NCI-H82 (cell line): Measurements from ENCODE around the gene PRICKLE2.

Source experiments
- DNase-seq: peaks from one replicate; lab custom pipeline; 2025; lab: John Stamatoyannopoulos, UW

PRICKLE2 gene

DNA sequence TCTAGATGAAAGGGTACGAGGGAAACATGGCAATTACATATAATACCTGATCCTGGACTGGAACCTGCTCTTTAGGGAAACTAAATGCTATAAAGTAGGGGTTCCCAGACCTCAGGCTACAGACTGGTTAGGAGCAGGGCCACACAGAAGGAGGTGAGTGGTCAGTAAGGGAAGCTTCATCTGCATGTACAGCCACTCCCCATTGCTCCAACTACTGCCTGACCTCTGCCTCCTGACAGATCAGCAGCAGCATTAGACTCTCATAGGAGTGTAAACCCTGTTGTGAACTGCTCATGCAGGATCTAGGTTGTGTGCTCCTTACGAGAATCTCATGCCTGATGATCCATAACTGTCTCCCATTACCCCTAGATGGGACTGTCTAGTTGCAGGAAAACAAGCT lies 123.1 kb downstream of the PRICKLE2 start:
- no peak for DNase-seq

DNA sequence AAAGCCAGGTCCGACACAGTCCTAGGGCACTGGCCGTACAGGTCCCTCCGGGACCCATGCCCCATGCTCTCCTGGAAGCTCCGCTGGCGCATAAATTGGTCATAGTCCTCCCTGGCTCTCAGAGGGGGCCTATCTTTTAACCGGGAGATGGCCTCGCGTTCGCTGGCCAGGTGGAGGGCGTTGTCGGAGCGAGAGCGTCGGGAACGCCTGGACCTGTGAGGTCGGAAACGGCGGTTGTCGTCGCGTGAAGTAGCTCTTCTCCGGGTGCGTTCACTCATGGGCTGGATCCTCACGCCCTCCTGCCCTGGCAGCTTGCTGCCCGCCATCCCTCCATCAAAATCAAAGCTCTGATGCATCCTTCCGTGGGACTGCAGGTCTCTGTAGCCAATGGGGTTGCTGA lies 126.0 kb downstream of the PRICKLE2 start:
- DNase-seq, result no peak

DNA sequence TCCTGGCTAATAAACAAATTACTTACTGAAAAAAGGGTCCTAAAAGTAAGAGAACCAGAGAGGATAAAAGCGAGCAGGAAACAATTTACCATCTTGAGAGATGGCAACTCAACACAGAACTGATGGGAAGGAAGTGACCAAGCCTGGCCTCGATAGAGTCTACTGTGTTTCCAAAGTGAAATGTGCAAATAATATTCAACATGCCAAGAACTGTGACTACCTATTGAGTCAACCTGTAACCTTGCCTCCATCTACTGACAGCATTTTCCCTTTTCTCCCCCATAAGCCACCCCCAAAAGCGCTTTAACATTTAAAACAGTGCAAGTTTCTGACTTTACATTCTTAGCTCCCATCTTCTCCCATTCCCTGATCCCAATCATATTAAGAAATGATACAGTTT lies 126.6 kb downstream of the PRICKLE2 start:
- DNase-seq, result no peak

DNA sequence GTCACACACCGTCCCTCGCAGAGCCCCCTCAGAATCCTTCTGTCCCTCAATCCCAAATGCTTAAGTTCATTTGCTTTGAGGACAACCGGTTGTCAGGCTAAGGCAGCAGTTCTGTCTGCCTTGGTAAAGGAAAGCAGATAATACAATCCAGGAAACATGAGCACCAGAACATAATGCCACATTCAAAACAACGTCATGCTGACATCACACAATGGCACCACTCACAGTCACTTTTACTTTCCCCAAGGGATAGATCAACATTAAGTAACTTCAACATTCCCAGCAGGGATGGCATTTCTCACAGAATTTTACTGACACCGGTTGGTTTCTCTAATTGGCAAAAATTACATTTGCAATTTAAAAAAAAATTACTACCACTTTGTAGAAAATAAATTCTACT lies 127.3 kb downstream of the PRICKLE2 start:
- no peak for DNase-seq

DNA sequence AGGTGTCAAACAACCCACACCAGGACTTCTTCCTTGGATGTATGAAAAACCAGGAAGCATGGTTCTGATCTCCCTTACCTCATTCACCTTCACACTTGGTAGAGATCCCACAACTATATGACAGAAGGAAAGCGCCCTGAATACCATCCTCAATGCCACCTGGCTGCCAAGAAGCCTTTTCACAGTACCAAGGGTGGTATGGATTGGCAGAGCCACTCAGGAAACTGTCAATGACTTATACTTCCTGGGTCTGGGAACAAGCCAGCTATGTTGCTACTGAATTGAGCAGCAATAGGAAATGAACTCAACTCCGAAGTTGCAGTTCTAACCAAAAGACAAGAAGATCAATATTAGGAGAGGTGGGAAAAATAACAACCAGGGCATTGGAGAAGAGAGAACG lies 129.5 kb downstream of the PRICKLE2 start:
- DNase-seq, result no peak

DNA sequence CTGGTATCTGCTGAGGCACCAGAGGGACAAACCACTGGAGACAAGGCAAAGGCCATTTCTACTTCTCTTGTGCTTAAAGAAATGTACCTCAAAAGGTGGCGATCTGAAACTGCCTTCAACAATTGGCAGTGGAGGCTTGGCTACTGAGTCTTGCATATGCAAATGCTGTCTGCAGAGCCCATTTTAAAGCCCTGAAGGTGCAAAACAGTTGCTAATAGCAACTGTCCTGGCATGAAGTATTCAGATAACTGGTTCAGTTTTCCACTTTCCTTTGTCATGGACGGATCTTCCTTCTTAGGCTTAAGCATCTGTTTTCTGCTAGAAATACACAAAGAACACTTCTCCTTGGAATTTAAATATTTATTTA lies 130.6 kb downstream of the PRICKLE2 start:
- no peak for DNase-seq

DNA sequence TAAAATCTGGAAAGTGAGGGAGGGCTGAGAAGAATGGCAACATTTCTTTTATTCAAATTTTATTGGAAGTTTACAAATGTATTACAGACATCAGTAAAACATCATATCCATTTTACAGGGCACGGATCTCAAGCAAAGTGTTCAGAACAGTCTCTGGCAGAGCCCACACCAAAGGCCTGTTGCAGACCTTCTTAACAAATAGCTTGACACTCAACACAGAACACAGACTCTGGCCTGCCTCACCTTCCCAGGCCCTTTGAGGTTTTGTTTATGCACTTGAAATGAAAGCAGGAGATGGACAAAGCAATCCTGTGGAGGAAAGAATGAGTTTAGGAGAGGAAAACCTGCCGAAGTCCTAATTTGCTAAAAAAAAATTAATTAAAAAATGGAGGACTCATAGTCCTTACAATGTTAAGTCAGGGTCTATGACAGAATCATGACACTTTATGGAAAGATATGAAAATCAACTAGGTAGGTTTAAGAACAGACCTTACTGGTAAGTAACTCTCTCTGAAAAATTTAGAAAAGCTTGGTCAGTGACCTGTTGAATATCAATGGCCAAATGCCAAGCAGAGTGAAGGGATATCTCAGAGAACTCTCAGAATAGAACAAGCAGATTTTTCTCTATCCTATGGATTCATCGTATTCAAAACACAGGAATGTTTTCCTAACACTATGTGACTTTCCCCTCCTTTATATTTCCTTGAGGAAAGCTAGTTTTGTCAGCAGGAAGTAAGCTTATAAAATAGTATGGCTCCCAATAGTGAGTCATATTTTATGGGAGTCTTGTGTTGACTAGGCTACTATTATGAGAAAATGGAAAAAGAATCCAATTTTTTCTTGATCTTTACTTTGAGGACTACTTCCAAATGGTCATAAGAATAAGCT lies 131.2 kb downstream of the PRICKLE2 start:
- no peak for DNase-seq

DNA sequence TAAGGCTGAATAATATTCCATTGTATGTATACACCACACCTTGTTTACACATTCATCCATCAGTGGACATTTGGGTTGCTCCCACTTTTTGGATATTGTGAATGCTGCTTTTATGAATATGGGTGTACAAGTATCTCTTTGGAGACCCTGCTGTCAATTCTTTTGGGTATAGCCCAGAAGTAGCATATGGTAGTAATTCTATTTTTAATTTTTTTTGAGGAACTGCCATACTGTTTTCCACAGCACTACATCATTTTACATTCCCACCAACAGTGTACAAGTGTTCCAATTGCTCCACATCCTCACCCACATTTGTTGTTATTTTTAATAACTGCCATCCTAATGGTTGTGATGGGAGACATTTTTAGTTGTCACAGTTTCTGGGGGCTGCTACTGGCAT lies 132.1 kb downstream of the PRICKLE2 start:
- no peak for DNase-seq

DNA sequence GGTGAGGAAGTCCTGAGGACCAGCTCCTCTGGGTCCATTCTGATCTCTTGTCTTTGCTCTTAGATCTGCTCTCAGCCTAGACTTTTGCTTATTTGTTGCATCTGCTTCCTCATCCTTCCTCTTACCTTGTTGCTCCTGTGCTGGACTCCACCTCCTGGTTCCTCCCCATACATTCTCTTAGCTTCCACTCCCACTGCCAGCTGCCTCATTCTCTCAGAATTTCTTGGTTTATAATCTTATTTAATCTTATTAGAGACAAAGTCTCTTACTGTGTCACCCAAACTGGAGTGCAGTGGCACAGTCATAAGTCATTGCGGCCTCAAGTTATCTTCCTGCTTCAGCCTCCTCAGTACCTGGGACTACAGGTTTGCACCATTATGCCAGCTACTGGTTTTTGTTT lies 133.8 kb downstream of the PRICKLE2 start:
- peak; percentile 93 for DNase-seq

DNA sequence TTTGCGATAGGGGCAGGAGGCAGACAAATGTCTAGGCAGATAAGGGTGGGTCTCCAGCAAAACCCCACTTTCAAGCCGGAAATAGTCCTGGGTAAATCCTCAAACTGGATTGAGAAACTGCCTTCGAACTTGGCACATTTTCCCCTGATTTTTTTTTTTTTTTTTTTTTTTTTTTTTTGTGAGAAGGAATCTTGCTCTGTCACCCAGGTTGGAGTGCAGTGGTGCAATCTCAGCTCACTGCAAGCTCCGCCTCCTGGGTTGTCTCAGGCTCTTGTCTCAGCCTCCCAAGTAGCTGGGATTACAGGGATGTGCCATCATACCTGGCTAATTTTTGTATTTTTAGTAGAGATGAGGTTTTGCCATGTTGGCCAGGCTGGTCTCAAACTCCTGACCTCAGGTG lies 135.9 kb downstream of the PRICKLE2 start:
- peak; percentile 76 for DNase-seq

DNA sequence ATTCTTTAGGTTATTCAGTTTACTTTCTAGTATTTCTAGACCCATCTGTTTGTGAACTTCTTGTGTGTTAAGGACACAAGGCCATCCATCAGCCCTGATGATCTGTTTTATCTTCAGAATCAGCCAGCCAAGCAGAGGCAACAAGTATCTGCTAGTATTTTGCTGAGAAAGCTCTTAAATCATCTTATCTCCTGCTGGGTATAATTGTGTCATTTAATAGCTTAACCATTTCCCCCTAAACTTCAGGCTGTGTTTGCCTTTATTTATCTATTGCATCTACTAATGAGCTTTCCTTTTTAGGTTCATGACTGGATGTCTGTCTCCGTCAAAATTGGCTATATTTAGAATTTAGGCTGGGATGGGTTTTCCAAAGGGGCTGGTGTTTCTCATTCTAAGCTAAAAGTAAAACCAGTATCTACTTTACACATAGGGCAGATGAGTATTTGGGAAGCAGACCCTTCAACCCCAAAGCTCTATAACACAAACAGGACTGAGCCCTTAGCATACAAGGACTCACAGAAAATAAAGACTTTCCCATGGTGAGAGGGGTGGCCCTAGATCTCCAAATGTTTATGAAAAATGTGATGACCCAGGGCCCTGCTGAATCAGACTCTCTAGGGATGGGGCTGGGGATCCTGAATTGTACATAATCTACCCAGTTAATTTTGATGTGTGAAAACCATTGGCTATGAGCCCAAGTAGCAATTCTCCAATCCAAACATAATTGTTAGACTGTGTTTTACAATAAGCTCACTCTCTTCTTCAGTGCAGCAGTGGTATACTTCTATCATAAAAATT lies 136.7 kb downstream of the PRICKLE2 start:
- peak; percentile 41 for DNase-seq

DNA sequence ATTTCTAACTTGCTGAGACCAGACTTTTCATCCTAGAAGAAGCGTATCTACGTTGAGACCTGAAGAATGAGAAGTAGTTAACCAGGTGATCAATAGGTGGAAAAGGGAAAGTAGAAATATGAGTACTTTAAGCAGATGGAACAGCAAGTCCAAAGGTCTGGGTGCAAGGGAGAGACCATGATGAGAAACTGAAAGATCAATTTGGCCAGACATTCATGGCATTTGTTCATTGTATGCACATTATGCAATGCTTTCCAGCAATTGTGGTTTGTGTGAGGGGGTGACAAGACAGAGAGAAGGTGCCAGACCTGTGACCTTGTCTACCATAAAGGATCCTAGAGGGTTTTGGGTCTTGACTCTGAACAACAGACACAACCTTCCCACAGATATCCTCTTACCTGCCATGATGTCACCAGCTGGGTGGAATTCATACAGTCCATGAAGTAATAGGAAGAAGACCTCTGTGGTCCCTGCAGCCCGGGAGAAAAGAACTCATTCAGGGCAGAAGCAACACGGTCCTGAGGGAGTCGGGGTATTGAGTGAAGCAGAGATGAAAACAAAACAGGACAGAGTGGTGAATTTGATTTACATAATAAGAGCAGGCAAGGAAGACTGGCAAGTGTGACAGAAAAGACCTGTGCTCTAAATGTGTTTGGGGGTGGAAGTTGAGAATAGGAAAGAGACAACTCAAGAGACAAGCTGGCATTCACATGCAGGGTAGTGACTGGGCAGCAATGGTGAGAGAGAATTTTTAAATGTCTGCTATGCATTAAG lies 138.6 kb downstream of the PRICKLE2 start:
- no peak for DNase-seq

DNA sequence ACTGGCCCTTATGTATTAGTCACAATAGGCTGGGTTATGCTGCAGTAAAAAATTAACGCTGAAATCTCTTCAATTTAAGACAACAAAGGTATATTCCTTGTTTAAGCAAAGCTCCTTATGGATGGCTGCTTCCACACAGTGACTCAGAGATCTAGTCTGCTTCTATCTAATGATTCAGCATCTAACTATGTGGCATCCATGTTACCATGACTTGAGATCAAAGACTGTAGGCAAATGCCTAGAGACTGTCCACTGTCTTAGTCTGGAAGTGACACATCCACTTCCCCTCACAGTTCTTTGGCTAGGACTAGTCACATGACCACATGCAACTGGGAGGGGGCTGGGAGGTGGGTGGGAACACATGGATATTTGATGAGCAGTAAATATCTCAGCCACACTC lies 140.6 kb downstream of the PRICKLE2 start:
- no peak for DNase-seq

DNA sequence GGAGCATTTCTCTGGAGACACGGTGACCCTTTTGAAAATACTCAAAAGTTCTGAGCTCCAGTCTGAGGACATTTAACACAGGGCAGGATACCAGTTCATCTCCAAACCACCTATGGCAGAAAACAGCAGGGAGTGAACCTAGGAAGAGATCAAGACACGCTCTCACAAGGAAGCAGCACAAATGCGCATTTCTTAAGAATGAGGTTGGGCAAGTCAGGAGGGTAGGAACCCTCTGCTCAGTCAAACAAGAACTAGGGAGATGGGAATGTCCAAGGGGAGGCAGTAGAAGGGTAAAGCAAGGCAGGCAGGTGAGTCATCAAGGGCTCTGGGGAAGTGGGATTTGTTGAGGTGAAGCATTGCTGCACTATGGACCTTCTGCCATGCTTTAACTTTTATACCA lies 141.7 kb downstream of the PRICKLE2 start:
- no peak for DNase-seq

DNA sequence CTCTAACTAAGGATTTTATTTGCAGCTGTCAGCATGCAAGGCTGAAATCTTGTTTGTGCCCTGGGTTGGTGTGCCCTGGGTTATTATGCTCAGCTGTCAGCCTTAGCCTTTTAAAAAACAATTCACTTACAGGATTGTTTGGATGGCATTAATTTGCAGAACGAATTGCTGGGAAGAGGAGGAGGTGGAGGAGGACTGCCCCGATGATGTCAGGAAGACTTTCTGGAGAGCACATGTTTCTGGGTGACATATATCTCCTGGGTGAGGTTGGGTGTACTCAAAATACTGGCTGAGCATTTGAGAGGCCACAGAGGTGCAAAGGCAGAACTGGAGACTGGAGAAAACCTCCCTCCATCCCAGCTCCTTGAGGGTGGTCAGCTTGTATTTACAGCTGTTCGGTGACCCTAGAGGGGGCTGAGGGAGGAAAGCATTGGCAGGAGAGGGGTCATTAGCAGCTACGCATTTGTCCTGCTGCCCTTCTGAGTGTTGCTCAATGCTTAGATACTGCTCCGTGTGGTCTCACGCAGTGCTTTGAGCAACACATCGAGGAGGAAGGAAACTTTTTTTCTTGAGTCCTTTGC lies 142.2 kb downstream of the PRICKLE2 start:
- peak; percentile 75 for DNase-seq

DNA sequence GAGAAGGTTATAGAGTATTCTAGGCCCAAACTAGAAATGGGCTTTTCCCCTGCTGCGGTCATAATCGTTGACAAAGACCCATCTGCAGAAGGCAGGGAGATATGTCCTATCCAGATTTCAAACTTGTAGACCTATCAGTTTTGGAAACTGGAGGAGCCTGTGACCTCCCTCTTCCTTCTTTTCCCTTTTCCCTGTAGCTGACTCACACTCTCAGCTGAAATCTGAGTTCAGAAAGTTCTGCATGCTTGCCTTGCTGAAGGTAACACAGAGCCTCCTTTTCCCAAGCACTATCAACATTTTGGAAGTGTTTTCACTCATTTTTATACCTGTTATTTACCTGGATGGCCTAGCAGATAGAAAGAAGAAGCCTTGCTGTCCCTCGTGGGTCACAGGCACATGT lies 142.9 kb downstream of the PRICKLE2 start:
- DNase-seq, result no peak

DNA sequence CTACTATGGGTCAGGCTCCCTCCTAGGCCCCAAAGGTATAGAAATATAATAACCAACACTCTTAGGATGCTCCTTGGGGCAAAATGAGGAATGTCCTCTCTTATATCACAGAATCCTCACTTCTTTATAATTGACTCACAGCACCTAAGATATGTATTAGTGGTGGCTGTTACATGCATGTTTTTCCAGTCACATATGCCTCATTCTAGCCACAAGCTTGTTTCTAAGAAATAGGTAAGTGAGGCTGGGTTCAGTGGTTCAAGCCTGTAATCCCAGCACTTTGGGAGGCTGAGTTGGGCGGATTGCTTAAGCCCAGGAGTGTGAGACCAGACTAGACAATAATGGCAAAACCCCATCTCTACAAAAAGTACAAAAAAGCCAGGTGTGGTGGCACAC lies 144.0 kb downstream of the PRICKLE2 start:
- DNase-seq, result no peak

DNA sequence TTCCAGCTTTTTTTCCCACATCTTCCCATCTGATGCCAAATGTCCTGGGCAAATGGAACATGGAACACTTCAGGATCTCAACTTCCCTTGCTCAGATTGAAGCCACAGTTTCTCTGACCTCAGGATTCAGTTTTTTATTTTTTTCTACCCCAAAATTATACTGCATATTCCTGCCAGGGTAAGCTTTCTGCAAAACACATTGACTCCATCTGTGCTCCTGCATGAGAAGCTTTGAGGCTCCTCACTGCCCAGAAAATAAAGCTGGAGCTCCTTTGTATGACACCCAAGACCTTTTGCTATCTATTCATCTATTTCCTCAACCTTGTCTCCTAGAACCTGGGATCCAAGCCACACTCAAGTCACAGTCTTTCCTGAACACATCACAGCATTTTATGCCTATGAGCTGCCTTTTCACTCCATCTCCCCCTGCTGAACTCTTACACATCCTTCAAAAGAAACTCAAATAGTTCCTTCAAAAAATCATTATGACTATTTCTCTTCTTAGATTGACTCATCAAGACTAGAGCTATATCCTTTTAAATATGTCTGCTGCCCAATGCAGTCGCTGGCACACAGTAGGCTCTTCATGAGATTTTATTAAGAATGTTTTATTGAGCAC lies 144.5 kb downstream of the PRICKLE2 start:
- no peak for DNase-seq

DNA sequence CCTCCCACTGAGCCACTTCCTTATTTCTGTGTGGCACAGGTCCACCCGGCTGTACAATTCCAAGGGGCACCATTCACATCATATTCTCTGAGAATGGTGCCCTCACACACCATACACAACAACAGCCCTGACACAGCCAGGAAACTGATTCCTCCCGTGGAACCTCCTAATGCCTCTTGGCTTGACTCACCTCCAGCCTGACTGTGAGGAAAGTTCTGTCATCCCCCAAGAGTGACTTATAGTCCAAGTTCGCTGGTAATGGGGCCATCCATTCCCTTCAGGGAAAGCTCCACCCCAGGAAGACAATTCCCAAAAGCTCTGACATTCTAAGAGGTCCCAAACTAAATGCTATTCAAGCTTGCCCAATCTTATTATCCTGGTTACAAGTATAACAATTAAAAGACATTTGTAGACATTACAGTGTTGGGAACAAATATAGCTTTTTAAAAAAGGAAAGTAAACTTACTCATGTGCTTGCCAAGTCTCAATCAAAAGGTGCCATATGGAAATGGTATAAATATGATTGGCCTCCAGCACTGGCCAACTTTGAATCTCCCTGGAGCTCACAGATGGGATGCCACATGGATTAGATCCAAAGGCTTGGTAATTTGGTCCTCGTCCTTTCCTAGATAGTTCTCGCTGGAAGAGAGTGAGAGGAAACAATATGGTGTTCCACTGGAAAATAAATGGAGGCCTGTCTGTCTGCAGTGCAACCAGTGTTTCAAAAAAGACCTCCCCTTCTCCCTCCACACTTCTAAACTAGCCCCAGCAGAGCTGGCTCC lies 145.7 kb downstream of the PRICKLE2 start:
- DNase-seq, result no peak

DNA sequence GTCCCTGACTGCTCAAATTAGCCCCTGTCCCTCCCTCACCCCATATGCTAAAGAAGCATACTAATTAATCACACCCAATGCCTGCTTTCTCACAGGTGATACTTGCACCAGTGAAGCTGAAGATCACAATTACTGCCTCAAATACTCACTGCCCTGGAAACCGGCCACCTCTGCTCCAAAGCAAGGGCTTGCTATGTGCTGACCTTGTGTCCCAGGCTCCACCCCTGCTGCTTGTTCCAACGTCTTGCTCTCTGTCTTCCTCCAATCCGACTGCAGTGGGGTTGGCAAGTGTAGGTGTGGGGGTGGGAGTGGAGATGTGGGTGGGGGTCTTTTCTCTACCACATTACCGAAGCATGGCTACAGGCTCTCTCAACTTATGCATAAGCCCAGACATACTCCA lies 146.3 kb downstream of the PRICKLE2 start:
- DNase-seq, result no peak
